Colonic mucosa (tissue), 4 donors: ENCODE data around the gene KDM4C. TPM values are rescaled to one million over a fixed set of nuclear protein-coding genes. Genes with fewer than 3 reads are reported as not detected.
"Not testable (repeated sequence)": the region's sequence is repeated elsewhere in the genome, so short reads cannot be mapped to it uniquely, and the experiment has no call there.

Experiments used
- DNase-seq: peaks from one replicate; pipeline ENCODE4 v3.0.0-alpha.2; 2020
- H3K27ac ChIP-seq: fragments of 200-600 bp; one replicate; pipeline ENCODE4 v1.8.0; 2021
- H3K27me3 ChIP-seq: fragments of 200-600 bp; one replicate; pipeline ENCODE4 v1.8.0; 2021
- H3K36me3 ChIP-seq: fragments of 200-600 bp; one replicate; pipeline ENCODE4 v1.8.0; 2021
- H3K4me1 ChIP-seq: fragments of 200-600 bp; one replicate; pipeline ENCODE4 v1.8.0; 2021; ENCODE audit warnings: mild to moderate bottlenecking
- H3K4me3 ChIP-seq: fragments of 200-600 bp; one replicate; pipeline ENCODE4 v1.8.0; 2021
- H3K9ac ChIP-seq, 2 donors: one replicate each; pipeline ENCODE4 v1.7.0; 2013; ENCODE audit warnings: control low read depth in 2 of 2, low read depth in 2 of 2, low read length in 2 of 2
- H3K9me3 ChIP-seq: fragments of 200-600 bp; one replicate; pipeline ENCODE4 v1.8.0; 2021
- intact Hi-C: fragments of 100-400 bp; cut with DNase I; formaldehyde crosslinking; loops from one replicate; pipeline ENCODE4 v1.14.1; 2022
- total RNA-seq, 2 donors: library from RNA; stranded (reverse); fragmentation: NEBNext Ultra II Directional in 1 of 2; extraction: Animal tissue kit (Norgen Biotek cat#: 25700) in 1 of 2; gene quantifications; one replicate each; pipeline ENCODE4 v1.2.1, GENCODE V29; 2021
- TF ChIP-seq, protein P1 (sequence below): fragments of 200-600 bp; IDR thresholded peaks from one replicate; pipeline ENCODE4 v1.8.0; 2022; ENCODE audit warnings: antibody characterized with exemption, mild to moderate bottlenecking
- donor health status: healthy.
- donor health status: DM: no; HTN: no; CAD: no.
- donor health status: DM: no; HTN: no; CAD: no.

KDM4C gene
- total RNA-seq, 2 donors from 2014 or later = 37.3 to 42.0 TPM

DNA sequence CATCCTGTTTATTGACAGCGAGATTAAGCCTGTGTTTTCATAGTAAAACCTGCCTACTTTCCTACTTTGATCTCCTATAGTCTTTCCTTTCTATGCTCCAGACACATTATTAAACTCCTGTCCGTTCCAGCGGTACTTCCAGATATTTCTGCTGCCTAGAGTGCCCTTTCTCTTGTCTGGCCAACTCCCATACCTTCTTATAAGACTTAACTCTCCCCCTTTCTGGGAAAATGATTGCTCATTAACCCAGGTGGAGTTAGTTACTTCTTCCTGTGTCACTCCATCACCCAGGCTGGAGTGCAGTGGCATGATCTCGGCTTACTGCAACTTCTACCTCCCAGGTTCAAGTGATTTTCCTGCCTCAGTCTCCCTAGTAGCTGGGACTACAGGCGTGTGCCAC is 33.1 kb downstream of the KDM4C start:
- Histone ChIP-seq H3K27me3 (no peaks in the 10 kb centered on the region), H3K36me3 (no peaks in the 10 kb centered on the region), H3K27ac (no peak overlapping the region), H3K4me3 (no peak overlapping the region), H3K9me3 (no peaks in the 10 kb centered on the region), H3K4me1 (peaks cover 8% of the 10 kb centered on the region), H3K9ac (no peak overlapping the region)
- intact Hi-C loops = no loop called here
- TF ChIP-seq, protein P1, sequence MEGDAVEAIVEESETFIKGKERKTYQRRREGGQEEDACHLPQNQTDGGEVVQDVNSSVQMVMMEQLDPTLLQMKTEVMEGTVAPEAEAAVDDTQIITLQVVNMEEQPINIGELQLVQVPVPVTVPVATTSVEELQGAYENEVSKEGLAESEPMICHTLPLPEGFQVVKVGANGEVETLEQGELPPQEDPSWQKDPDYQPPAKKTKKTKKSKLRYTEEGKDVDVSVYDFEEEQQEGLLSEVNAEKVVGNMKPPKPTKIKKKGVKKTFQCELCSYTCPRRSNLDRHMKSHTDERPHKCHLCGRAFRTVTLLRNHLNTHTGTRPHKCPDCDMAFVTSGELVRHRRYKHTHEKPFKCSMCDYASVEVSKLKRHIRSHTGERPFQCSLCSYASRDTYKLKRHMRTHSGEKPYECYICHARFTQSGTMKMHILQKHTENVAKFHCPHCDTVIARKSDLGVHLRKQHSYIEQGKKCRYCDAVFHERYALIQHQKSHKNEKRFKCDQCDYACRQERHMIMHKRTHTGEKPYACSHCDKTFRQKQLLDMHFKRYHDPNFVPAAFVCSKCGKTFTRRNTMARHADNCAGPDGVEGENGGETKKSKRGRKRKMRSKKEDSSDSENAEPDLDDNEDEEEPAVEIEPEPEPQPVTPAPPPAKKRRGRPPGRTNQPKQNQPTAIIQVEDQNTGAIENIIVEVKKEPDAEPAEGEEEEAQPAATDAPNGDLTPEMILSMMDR = no peak
- DNase-seq = no peak

DNA sequence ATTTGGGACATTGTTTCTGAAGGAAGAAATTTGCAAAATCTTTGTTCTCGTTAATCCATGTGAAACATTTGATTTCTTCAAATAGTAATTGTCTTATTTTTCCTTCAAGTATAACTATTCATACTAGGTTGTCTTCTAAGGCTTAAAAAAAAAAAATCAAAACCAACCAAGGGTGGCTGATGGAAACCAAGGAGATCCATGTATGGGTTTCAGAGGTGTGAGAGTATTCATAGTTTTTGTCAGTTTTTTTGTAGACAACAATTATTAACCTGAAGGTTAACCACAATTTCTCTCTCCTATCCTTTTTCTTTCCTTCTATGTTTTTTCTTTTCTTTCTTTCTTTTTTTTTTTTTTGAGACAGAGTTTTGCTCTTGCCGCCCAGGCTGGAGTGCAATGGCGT is 35.4 kb downstream of the KDM4C start:
- peaks cover 7% of the 10 kb centered on the region for H3K4me1 ChIP-seq
- DNase-seq = no peak
- no peak overlapping the region for H3K4me3 ChIP-seq
- H3K27ac ChIP-seq = no peak overlapping the region
- no peaks in the 10 kb centered on the region for H3K27me3 ChIP-seq
- intact Hi-C loops = no loop called here
- no peaks in the 10 kb centered on the region for H3K9me3 ChIP-seq
- H3K36me3 ChIP-seq = no peaks in the 10 kb centered on the region
- H3K9ac ChIP-seq = no peak overlapping the region
- TF ChIP-seq, protein P1 = no peak

DNA sequence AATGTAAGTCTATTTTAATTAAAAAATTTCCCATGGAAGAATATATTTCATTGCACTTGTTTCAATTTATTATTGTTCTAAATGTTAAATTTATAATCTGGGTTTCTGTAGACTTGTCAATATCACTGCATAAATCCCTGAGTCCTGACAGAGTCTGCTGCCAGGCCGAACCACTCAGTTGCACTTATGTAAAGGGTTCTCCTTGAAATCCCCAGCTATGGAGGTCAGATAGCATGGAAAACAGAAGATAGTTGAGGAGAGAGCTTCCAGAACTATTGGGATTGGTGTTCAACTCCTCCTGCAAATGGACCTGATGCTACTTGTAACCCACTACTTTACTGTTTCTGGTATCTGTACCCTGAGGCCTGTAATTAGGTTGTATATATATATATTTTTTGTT is 37.2 kb downstream of the KDM4C start:
- Histone ChIP-seq H3K9me3 (no peaks in the 10 kb centered on the region), H3K27me3 (no peaks in the 10 kb centered on the region), H3K9ac (no peak overlapping the region), H3K4me3 (no peak overlapping the region), H3K4me1 (no peaks in the 10 kb centered on the region), H3K36me3 (no peaks in the 10 kb centered on the region), H3K27ac (no peak overlapping the region)
- intact Hi-C loops = no loop called here
- DNase-seq = no peak
- TF ChIP-seq, protein P1 = no peak

DNA sequence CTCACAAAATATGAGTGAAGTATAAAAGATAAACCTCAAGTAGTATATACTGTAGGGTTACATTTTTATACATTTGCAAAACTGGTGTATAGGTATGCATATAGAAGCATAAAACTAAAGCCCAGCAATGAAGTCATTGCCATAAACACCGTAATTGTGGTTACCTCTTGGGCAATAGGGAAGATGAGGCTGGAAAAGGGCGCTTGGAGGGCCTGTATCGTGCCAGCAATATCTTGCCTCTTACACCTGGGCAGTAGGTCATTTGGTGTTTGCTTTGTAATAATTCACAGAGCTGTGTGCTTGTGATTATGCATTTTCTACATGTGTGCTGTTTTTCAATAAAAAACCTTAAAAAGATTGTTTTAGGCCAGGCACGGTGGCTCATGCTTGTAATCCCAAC is 45.2 kb downstream of the KDM4C start:
- no peak overlapping the region for H3K9ac ChIP-seq
- intact Hi-C loops = no loop called here
- no peak overlapping the region for H3K4me3 ChIP-seq
- TF ChIP-seq, protein P1 = no peak
- H3K9me3 ChIP-seq = no peaks in the 10 kb centered on the region
- no peak for DNase-seq
- no peak overlapping the region for H3K27ac ChIP-seq
- no peaks in the 10 kb centered on the region for H3K4me1 ChIP-seq
- H3K27me3 ChIP-seq = no peaks in the 10 kb centered on the region
- no peaks in the 10 kb centered on the region for H3K36me3 ChIP-seq

DNA sequence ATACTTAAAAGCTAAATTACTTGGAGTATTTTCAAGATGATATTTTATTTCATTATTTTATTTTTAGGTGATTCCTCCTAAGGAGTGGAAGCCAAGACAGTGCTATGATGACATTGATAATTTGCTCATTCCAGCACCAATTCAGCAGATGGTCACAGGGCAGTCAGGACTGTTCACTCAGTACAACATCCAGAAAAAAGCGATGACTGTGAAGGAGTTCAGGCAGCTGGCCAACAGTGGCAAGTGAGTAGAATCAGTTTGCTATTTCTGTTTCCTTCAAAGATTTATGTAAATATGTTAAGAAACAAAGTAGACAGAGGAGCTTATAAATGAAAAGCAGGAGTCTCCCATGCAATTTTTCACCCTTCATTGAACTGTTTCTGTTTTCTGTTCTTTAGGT is 47.8 kb downstream of the KDM4C start:
- Histone ChIP-seq H3K4me3 (no peak overlapping the region), H3K4me1 (no peaks in the 10 kb centered on the region), H3K9me3 (no peaks in the 10 kb centered on the region), H3K27me3 (no peaks in the 10 kb centered on the region), H3K9ac (no peak overlapping the region), H3K27ac (no peak overlapping the region), H3K36me3 (no peaks in the 10 kb centered on the region)
- no peak for DNase-seq
- intact Hi-C loops = no loop called here
- TF ChIP-seq, protein P1 = no peak

DNA sequence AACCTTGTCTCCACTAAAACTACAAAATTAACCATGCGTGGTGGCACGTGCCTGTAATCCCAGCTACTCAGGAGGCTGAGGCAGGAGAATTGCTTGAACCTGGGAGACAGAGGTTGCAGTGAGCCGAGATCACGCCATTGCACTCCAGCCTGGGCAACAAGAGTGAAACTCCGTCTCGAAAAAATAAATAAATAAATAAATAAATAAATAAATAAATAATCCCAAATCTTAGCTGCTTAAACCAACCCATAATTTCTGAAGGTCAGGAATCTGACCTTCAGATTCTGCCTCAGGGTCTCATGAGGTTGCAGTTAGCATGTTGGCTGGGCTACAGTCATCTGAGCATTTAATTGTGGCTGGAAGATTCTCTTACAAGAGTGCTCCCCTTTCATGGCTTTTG is 48.5 kb downstream of the KDM4C start:
- DNase-seq, H3K36me3 ChIP-seq, H3K4me3 ChIP-seq, H3K27ac ChIP-seq, H3K4me1 ChIP-seq, H3K9me3 ChIP-seq, H3K9ac ChIP-seq, H3K27me3 ChIP-seq, intact Hi-C loops: not testable (repeated sequence)

DNA sequence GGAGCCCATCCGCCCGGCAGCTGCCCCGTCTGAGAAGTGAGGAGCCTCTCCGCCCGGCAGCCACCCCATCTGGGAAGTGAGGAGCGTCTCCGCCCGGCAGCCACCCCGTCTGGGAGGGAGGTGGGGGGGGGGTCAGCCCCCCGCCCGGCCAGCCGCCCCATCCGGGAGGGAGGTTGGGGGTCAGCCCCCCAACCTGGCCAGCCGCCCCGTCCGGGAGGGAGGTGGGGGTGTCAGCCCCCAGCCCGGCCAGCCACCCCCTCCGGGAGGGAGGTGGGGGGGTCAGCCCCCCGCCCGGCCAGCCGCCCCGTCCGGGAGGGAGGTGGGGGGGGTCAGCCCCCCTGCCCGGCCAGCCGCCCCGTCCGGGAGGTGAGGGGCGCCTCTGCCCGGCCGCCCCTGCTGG is 49.9 kb downstream of the KDM4C start:
- intact Hi-C loops, H3K36me3 ChIP-seq, H3K9ac ChIP-seq, H3K27ac ChIP-seq, H3K4me3 ChIP-seq, H3K9me3 ChIP-seq, H3K4me1 ChIP-seq, DNase-seq, H3K27me3 ChIP-seq: not testable (repeated sequence)
